Stimulated activated CD8-positive, alpha-beta memory T cell treated with anti-CD3 and anti-CD28 coated beads, Interleukin-4, amount 100 ng/mL, for 4 hours (primary cell): Measurements from ENCODE around the gene PSEN2.

Source experiments
- DNase-seq, 2 donors: peaks; one replicate each; pipeline ENCODE4 v3.0.0-alpha.2; 2020; ENCODE audit warnings: low read depth in 2 of 2, low spot score in 1 of 2

The PSEN2 gene

DNA sequence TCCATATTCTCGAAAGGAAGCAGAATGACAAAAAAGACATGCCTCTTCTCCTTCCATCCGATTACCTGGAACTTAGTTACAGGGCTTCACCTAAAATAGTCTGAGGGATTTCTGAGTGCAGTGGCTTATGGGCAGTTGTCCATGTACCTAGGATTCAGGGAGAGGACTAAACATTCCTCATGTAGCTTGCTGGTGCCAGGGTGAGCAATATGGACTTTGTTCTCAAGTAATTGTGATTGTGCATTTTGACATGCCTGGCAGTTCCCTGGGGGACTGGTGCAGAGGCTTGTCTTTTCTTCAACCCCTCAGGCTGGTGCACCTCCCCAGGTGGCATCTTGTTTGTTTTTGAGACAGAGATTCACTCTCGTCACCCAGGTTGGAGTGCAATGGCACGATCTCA, 6.1 kb upstream of the PSEN2 start:
- DNase-seq: no peak

DNA sequence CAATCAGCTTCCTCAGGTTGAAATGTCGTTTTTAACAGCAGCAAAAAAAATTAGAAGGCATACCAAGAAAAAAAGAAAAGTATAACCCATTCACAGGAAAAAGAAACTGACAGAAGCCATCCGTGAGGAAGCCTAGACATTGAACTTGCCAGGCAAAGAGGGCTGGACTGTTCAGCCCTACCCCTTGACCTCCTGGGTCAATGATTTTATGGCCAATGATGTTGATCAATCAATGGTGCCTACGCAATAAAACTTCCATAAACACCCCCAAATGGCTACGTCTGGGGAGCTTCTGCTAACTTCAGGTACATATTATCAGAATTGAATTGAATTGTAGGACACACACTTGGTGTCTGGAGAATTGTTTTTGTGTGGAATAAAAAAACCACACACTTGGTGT, 4.8 kb upstream of the PSEN2 start:
- DNase-seq: no peak

DNA sequence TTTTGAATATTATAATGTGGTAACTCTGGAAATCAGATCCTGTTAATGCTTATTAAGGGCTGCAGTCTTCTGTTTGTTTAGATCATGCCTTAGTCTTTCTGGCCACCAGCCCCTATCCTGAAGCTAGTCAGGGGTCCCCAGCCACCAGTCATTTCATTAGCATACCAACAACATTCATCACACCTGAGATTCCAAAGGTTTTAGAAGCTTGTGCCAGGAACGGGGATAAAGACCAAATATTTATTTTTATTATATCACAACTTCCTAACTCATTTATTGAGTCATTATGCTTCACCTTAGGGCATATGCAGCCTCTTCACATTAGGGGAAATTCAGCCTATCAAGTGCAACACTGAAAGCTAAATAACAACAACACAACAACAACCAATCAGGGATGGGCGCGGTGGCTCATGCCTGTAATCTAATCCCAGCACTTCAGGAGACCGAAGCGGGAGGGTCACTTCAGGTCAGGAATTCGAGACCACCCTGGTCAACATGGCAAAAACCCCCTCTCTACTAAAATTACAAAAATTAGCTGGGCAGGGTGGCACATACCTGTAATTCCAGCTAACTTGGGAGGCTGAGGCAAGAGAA, 2.9 kb upstream of the PSEN2 start:
- DNase-seq: no peak

DNA sequence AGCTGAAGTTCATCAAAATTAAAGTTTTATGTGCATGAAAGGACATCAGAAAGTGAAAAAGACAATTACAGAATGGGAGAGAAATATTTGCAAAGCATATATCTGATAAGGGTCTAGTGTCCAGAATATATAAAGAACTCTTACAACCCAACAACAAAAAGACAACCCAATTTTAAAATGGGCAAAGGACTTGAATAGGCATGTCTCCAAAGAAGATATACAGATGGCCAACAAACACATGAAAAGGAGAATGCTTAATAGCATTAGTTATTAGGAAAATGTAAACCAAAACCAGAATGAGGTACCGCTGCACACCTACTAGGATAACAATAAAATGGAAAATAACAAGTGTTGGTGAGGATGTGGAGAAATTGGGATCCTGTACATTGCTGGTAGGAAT, 1.7 kb upstream of the PSEN2 start:
- no peak for DNase-seq

DNA sequence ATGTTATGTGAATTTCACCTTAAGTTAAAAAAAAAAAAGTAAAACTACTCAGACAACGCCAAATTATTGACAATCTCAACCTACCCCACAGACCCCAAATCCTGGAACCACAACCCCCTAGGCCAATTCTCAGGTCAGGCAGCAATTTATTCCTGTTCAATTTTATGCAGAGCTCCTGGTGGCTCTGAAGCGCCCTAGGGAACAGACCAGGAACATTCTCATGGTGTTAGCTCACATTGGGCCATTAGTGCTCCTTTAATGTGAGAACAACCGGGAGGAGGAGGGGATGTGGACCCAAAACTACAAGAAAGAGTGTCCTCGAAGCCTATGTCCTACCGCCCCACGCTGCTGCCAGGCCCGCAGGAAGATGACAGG, 403 bp upstream of the PSEN2 start:
- DNase-seq: no peak

DNA sequence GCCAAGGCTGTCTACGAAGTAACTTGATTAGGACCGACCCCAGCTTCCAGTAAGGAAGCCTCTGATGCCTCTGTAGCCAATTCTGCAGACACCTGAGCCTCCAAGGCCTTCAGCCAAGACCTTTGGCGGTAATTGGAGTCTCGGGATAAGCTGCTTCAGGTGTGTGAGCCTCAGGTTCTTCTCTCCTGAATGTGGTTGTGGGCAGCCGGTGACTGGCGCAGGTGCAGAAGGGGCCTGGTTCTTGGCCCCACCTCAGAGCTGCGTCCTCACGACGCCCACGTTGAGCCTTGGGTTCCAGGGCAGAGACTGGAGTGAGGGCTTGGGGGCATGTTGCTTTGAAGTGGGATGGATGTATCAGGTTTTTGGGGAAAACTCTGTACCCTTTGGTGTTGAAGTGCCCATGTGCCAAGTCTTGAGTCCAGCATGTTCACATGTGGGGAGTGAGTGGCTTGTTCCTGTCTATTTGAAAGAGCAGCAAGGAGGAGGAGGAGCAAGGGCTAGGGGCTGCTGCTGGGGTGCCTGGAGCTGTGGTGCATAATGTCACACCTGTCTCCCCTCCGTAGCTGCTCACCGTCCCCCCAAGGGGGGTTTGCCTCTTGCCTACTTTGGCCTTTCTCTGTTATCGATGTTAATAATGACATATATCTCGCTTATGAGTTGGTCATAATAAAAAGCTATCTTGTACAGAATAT, 1.4 kb downstream of the PSEN2 start:
- DNase-seq: no peak

DNA sequence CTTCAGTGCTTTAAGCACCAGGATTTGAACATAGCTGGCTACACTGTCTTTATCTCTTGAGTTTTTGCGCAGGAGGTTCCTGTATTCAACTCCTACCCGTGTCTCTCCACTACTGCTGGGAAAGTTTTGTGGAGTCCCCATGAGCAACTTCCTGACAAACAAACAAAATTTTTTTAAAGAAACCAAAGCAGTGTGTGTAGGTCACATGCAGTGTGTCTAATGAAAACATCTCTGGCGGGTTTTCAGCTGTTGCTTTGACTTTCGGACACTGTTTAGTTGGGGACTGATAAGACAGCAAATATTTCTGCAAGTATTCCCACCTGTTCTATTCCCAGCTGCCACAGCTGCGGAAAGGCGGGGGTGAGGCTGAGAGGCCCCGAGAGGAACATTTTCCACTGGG, 2.0 kb downstream of the PSEN2 start:
- no peak for DNase-seq

DNA sequence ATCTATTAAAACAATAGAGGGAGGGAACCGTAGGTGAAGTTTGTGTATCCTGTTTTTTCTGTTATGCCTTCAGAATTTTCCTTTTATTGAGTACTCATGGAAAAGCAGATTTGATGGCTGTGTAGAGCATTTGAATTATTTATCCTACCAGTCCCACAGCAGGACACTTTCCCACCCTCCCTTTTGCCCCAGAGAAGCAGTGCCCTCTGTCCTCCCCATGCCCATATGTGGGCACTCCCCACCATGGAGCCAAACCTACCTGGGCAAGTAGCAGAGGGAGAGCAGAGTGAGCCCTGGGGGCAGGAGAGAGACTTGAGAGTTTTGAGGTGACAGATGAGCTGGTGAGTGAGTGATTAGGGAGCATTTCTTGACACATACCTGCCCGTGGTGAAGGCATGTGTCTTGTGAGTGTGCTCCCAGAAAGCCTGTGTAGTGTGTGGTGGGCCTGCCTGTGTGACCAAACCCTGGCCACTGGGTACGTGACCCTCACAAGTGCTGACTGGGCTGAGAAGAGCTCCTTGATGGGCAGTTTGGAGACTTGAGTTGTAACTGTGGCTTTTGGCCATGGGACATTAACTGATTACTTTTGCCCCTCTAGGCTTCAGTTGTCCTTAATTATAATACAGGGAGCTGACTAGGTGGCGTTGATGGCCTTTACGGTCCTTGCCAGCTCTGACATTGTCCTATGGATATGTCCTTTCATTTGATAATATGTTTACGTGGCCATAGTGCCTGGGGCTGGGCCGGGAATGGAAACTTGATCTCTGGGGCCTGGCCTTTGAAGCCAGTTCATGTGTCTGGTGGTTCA, 3.6 kb downstream of the PSEN2 start:
- DNase-seq: no peak

DNA sequence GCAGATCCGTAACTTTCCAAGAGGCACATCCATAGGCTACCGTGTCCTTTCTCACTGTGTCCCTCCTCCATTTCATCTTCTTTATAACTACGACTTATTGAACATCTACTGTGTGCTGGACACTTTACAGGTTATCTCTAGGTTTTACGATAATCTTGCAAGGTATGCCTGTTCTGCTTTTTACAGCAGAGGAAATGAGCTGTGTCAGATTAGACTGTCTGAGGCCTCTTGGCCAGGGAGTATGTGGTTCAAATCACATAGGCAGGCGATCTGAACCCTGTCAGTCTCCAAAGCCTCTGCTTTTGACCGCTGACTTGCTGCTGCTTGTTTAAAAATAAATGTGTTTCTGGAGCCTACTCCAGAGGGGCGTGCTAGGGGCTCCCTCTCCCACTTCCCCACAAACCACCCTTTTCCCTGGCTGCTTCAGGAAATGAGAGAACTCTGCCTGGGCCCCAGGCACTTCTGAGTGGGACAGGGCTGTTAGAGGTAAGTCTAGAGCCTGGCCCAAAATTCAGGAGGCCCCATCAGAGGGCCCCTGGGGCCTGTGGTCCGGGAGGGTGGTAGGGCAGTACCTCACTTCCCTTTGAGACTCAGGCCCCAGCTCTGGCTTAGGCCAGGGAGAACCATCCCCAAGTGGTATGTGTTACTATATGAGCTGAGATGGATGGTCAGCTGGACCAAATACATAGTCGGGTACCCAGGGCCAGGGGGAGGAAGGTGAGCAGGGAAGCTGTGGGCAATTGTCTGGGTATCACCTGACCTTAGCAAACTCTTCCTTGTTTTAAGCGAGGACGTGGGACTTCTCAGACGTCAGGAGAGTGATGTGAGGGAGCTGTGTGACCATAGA, 4.4 kb downstream of the PSEN2 start:
- no peak for DNase-seq

DNA sequence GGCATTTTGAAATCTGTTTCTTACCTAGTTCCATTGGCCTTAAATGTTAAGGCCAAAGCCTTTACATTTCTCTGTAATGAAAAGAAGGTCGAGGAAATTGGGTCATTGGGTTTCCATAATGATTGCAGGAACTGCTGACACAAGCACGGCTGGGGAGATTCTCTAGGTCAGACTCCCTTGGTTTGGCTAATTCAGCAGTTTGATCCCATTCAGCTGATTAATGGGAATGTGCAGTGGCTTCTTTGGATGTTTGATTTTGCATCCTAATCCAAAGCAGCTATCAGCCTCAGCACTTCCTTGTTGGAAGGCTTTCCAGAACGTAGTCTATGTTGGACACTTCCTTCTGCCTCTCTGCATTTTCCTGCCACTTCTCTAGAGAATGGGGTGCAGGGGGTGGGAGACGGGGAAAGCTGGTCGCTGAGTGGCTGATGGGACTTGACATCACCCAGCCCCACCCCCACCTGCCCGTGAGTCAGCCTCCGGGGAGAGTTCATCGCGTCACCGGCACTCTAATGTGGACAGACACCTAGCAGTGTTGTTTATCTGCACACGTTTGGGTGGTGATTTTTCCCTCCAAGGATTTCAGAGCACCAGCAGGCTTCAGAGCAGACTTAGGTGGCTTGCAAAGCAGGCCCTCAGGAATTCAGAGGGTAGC, 5.4 kb downstream of the PSEN2 start:
- no peak for DNase-seq

DNA sequence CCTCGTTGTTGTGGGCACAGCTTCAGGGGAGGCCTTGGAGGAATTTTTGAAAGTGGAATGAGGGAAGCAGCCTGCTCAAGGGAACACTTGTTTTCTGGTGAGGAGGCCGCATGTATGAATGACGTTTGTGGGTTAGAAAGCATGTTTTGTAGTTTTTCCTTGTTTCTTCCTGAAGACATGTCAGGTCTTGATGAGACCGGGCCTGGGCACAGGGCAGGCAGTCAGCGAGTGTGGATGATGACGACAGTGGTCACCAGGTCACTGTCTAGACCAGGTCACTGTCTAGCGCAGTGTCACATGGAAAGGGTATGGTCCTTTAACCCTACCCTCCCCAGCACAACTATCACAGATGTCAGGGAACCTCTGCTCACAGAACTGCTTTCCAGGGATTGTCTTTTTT, 7.3 kb downstream of the PSEN2 start:
- no peak for DNase-seq

DNA sequence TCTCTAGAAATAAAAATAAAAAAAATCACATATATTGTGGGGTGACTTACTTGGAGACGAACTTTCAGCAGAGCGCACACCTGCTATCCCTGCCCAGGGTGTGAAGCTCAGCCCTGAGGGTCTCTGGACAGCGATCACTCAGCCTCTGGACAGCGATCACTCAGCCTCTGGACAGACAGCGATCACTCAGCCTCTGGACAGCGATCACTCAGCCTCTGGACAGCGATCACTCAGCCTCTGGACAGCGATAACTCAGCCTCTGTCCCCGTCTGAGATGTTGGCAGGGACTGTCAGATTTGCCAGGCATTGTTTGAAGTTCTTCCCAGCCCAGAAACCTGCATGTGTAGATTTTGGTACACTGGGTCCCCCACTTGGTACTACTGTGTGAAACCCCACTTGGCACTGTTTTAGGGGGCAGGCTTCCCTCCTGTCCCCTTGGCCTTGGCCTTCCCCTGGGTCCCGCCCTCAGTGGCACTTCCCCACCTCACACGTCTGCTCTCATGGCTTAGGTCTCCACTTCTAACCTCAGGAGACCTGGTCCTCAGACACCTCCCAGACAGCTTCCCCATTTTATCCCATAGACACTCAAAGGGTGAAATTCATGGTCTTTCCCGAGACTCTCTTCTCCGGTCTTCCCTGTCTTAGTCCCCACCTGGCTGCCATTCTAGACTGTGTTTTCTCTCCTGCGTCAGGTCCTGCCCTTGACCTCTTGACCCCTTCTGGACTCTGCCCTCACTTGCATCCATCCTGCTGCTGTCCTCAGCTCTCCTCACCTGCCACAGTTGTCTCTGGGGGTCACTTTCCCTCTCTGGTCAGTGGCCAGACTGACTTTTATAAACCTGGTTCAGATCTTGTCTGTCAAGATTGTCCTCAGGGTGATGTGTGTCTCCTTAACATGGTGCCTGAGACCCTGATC, 10.2 kb downstream of the PSEN2 start:
- DNase-seq: no peak

DNA sequence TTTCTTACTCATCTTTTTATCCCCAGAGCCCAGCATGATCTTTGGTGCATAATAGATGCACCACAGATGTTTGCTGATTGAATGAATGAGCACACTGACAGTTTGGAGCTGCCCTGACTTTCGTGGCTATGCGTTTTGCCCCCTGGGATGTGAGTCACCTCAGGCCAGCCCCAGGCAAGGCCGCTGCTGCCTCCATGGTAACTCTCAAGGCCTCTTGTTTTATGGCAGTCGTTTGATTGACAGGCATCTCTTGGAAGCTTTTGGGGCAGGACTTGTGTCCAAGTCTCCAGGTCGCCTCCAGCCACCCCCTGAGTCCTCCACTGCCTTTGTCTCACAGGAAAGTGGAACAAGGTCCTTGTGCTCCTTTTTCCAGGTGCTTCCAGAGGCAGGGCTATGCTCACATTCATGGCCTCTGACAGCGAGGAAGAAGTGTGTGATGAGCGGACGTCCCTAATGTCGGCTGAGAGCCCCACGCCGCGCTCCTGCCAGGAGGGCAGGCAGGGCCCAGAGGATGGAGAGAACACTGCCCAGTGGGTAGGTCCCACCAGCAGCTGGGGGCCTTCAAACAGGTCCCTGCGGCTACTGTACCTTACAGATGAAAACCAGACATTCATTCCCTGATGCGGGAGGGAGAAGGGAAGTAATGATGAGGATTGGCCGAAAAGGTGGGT, 11.2 kb downstream of the PSEN2 start:
- no peak for DNase-seq

DNA sequence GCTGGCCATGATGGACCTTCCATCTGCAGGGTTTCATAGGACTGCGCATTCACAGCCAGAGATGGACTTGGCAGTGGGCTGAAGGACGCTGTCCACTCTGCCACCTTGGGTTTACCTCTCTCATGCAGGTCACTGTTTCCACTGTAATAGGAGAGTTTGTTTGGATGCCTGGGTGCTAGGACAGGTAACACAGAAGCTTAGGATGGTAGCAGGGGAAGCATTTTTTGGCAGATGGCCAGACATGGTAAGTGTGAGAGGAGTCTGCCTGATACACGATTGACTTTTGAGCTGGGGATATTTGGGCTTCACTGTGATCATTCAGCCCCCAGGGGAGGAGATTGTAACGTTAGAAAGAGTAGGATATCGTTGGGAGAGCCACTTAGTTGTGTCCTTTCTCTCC, 11.8 kb downstream of the PSEN2 start:
- DNase-seq: no peak

DNA sequence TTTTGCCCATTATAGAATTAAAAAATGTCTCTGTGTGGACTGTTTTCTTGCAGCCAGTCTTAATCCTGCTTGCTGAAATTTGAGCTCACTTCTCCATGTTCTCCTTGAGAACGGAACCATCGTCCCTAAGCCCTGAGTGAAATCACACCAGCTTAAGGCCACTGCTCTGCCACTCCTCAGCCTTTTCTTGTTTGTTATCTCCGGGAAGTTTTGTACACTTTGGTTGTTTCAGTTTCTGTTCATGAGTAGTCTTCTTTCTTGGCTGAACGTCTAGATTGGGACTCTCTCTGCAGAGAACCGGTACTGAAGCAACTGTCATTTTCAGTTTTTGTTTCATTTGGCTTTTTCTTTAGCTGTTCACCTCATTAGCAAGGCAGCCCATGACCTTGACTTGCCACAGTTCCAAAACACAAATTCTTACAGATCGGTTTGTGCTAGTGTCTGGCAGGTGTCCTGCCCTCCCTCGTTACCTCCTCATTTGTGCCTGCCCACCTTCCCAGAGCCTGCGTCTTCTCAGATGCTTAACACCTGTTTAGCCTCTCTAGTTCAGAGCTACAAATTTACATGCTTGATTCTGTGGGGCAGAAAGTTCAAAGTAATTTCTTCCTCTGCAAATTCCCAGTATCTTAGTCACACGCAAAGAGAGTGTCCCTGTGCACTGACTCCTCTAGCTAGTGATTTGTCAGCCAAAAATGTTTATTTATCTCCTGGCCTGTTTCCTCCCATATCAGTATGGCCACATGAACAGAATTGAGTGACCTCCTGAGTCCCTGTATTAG, 12.4 kb downstream of the PSEN2 start:
- DNase-seq: no peak

DNA sequence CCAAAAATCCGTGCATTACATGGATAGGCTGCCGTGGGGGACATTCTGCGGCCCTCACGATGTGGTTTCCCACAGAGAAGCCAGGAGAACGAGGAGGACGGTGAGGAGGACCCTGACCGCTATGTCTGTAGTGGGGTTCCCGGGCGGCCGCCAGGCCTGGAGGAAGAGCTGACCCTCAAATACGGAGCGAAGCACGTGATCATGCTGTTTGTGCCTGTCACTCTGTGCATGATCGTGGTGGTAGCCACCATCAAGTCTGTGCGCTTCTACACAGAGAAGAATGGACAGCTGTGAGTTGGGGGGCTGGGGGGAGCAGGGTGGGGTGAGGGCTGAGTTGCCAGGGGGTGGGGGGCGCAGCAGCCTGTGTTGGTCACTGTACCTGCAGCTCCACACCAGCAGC, 13.2 kb downstream of the PSEN2 start:
- no peak for DNase-seq

DNA sequence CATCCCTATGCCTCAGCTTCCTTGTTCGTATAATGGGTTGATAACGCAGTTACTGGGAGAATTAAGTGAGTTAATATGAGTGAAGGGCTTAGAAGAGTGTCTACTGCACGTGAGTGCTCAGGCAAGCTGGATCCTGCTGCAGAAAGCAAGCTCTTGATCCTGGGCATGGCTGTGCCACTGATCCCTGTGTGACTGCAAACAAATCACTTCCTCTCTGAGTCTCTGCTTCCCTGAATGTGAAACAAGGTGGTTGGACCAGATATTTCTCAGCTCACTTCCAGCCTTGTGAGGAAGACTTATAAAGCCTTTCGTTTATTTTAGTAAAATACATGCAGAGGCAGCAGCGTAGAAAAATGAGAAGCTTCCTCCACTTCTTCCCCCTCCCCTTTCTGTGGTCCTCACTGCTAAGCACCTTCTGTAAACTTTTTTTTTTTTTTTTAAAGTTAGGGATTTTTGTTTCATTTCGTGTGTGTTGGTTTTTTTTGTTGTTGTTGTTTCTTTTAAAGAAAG, 13.8 kb downstream of the PSEN2 start:
- no peak for DNase-seq

DNA sequence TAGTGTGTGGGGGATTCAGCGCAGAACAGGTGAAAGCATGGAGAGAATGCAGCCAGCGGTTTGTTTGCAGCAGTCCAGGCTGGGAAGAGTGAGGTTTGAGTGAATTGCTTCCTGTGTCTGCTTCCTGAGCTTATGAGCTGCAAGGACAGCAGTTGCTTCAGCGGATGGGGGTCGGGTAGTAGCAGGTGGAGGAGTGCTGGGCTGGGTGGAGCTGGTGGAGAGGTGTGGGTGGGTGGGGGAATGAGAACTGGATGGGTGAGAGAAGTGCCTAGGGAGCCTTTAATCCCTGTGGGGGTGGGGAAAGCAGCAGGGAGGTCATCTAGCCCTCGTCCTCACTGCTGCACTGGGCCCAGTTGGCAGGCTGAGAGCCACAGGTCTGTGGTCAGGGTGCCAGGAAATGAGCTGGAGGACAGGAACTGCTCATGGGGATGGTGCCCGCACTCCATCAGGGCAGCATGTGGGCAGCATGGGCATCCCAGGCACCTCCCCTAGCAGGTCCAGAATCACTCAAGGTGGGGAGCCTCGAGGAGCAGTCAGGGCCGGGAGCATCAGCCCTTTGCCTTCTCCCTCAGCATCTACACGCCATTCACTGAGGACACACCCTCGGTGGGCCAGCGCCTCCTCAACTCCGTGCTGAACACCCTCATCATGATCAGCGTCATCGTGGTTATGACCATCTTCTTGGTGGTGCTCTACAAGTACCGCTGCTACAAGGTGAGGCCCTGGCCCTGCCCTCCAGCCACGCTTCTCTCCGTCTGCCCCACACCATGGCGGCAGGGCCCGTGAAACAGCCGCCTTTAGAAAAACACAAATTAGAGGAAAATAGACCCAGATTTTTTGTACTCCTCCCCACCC, 14.8 kb downstream of the PSEN2 start:
- no peak for DNase-seq
